IPS DF 19.7 (cell line): ENCODE results near the gene ACACA.

Experiments used
- DNase-seq: peaks from one replicate; pipeline ENCODE4 v3.0.0-alpha.2; 2013; ENCODE audit warnings: low read depth, low spot score

ACACA gene

DNA sequence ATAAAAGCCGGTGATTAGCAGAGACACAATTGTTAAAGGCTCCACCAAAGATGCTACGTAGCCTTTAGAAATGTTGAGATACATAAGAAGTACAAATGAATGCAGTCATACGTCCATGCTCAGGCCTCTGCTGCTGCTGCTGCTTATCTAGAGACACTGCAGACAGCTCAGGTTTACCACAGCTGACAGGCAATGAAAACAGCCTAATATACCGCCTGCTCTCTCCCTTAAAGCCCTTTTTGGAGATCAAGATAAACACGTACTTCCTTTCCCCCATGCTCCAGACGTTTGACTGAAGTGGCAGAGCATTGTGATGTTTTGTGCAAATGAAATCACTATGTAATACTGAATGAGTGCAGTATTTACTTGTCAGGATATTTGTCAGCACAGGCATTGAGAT is 272.6 kb downstream of the ACACA start:
- DNase-seq: no peak

DNA sequence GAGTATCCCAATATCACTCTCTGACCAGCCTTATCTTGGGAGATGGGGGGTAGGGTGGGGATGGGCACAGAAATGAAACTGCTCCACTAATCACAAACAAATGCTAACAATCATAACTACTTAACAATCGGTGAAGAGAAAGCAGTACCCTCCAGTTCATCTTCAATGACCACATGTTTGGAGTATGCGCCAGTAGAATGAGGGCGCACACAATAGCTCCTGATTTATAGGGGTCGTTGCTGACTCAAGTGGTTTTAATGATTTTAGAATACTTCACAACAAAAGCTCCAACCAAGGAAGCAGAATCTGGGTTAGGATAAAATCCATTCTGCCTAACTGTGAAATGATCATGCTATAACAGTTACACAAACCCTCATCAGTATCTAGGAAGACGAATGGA is 273.5 kb downstream of the ACACA start:
- no peak for DNase-seq

DNA sequence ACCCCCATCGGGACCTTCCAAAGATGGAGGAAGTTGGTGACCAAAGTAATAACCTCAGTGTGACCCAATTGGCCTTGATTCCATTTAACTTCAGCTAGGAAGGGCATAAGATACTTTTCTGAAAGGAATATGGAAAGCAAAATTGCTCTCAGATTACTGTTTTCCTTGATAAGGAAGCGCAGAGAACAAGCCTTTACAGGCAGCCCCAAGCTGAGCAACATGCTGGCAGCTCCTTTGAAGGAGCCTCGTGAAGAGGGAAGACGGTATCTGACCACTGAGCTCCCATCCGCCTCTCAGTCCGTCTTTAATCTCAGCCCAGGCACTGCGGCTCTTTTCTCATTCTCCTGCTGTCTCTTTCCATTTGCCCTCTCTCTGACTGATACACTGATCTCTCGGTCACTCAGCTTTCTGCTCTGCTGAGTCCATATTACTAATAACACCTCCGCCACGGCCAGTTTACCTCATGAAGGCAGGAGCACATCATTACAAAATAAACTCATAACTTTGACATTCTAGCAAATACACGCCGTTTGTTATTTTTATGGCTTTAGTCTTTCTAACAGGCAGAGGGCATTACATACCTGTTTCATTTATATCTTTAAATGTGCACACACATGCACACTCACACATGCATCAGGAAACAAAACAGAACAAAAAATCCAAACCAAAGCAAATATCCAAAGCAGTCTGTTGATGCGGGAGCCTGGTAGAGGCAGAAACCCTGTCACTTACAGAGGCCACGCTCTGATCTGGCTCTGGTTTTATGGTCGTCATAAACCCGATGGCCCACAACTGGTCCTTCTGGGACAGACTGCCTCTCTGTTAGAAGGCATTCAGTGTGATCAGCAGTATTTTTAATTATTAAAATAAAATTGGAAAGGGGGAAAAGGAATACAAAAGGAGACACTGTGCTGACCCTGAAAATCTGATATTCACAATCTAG is 274.7 kb downstream of the ACACA start:
- DNase-seq: no peak

DNA sequence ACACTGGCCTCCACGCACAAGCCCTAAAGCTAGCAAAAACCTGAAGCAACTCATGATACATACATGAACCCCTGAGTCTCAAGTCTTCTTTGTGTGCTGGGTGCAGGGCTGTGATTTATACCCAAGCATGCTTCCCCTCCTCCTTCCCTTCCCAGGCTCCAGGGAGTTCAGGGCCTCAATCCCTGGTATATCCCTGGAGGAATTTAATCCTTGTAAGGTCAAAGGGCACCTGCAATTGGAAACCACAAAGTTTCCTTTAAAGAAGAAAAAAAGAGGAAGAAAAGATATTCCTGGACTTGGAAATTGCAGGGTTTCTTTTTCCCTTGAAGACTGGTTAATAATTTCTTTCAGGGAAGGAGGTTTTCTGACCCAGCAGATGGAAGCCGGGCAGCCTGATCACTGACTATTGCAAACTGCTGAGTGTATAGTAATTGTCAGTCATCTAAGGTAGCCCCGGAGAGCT is 275.6 kb downstream of the ACACA start:
- no peak for DNase-seq

DNA sequence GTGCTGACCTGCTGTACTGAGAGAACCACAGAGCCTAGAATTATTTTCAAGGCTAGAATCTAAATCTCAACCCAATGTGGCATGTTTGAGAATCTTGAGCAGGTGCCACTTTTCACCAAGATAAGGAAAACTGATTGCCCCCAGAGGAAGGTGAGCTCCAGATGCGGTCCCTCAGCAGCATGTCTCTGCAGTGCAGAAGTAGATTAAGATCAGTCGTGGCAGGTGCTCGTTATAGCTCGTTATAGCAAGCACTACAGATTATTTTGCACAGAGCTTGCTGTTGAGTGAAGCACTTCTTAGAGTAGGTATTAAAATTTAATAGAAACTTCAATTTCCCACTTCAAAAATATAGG is 281.8 kb downstream of the ACACA start:
- DNase-seq: no peak

DNA sequence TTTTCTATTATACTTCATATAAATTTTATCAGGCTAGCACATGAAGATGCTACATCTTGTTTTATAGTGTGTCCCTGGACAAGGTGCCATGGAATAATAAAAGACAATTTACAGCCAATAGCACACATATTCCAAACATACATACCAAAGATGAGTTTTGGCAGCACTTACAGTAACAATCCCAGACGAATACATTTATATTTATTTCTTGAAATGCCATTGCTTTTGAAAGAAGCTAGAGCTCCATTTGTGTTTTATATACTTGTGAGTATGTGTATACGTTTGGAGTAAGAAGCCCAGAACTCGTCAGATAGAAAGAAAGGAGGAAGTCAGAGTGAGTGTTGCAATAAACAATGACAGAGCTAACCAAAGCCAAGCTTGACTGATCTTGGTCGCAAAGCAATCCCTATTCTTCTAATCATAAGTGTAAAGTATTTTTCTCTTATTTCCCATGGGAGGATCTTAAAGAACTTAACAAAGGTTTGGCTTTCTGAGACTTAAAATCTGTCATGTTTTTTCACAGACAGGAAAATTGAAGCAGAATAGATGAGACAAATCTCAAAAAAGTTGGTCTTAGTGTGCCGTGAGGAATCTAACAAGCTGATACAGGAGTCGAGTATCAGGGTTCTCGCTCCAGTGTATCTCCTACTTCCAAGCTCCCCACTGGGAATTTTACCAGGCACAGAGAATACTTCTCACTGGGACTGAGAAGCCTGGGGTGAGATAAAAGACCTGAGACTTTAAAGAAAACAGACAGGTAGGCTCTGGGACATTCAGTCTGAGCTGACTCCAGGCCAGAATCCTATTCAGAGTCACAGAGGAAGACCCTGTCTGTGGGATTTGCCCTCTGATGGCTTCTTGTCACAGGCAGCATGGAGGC is 282.5 kb downstream of the ACACA start:
- no peak for DNase-seq

DNA sequence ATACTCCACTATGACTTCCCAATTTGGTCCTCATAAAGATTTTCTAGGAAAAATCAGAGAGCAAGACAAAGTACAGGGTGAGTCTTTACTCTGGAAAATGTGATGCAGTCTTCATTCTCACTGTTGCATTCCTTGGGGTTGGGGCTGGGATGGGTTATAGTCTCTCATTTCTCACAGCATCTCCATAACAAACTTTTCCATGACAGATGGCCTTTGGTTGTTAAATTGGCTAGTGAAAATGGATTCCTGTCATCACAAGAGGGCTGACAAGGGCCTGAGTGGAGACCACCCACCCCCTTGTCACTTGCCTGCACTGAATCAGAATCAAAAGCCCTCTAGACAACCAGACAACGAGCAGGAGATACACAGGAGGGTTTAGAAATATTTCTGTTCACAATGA is 283.2 kb downstream of the ACACA start:
- no peak for DNase-seq

DNA sequence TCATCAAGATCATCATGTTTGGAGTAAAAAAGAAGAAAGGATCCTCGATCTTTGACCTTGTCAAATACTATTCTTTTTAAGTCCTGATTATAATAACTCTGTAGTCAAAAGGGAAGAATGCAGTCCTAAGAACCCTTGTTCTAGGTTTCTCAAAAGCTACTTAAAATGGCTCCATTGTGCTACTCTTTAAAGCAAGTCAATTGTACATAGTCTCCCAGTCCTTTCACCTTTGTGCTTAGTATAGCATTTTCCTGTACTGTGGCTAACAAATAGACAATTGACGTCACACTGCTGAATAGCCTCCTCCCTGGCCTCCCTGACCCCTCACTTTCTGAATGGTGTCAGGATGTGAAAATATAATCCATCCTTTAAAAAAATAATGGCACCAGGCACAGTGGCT is 285.0 kb downstream of the ACACA start:
- no peak for DNase-seq

DNA sequence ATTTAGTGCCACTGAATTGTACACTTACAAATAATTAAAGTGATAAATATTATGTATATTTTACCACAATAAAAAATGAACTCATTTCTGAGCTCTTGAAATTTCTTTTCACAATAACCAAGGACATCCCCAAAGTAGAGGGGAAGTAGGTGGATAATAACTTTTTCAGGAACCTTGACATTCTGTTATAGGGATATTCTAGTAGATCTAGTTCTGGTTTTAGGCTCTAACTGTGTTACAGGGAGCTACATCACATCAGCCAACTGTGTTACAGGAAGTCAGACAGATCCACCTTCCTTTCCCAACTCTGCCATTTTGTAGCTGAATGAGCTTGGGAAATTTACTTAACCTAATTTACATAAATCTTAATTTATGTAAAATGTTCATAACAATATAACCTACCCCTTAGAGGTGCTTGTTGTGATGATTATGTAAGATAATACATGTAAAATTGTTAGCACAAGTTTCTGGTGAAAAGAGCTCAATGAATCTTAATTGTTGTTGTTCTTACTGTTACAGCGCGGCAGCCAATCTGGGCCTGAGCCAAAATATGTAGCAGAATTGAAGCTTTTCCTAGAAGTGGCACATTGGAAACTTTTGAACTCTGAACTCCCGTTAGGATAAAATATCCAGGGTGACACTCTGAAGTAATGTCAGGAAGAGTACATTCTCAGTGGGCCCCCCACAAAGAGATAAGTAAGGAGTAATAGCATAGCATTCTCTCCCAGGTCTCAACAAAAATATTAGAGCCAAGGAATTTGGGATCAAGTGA is 288.1 kb downstream of the ACACA start:
- DNase-seq: no peak

DNA sequence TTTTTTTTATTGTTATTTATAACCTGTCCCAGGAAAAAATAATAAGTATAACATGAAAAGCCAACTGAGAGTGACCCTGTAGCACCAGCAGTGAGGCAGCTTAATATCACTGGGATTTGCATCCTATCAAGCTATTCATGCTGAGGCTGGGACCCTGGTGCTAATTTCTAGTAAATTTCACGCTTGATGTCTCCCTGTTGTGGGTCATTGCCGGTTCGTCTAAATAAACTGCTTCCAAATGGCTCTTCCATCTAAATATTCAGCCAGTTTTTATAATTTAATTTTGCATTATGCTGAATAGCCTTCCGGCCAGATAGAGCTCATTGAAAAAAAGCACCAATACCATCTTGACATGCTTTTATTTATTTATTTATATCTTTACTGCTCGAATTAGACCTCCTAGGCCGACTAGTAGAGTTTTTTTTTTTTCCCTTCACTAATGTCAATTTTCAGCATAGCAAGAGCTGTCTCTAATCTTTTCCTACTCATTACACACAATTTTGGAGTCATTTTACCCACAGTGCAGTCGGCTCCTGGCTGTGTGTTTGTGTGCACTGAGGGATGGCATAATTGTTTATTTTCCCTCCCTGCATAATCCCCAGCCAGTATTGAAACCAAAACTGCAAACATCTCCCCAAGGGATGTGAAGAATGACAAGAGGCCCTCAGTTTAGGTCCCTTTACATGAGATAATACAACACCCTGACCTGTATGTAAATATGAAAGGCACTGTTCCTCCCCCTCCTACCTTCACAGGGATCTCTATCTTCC is 289.1 kb downstream of the ACACA start:
- DNase-seq: no peak

DNA sequence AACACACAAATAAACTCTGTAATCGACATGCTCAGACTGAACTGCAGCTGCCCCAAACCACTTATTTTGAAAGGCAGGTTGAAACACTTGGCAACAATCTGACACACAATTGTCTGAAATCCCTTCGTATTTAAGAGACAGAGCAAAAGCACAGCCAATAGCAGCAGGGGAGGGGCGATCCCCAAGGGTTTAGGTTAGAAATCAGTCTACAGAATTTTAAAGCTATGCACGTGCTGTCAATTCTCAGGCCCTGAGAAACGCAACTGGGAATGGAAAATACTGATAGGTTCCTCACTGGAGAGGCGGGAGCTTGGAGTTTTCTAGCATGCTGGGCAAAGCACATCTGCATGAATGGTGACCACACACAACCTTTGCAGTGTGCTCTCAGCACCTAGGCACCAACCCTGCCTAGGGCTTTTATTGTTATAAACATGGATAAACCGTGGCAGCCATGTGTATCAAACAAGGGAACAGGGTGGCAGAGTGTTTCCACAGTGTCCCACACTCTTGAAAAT is 289.9 kb downstream of the ACACA start:
- DNase-seq: no peak

DNA sequence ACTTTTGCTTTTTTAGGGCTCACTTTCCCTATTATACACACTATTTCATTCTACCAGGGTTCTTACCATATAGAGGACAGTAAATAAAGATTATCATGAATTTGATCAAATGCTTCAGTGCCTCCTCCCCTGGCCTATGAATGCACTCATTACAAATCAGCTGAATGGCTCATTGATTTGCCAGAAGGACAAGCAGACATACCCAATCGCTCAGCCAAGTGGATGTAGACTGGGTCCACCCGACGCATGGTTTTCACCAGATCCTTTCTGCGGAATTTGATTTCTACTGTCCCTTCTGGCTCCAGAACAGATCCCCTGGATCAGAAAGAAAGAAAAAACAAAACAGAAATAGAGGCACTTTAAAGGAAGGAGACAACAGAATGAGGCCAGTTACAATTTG is 295.3 kb downstream of the ACACA start:
- no peak for DNase-seq

DNA sequence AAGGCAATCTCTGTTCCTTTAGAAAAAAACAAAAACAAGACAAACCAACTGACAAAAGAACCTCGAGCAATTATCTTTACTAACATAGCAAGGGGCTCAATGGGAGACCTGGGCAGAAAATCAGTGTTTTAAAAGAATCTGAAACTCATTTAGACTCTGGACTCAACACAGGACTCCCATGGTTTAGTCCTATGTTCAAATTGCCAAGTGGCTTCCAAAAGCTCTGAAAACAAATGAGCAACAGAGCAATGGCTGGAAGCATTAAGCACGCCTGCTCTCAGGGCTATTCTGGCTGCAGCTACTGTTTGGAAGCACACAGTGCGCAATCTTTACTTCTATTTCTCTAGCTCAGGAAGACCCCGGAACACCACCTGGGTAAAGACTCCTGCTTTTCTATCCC is 295.9 kb downstream of the ACACA start:
- no peak for DNase-seq

DNA sequence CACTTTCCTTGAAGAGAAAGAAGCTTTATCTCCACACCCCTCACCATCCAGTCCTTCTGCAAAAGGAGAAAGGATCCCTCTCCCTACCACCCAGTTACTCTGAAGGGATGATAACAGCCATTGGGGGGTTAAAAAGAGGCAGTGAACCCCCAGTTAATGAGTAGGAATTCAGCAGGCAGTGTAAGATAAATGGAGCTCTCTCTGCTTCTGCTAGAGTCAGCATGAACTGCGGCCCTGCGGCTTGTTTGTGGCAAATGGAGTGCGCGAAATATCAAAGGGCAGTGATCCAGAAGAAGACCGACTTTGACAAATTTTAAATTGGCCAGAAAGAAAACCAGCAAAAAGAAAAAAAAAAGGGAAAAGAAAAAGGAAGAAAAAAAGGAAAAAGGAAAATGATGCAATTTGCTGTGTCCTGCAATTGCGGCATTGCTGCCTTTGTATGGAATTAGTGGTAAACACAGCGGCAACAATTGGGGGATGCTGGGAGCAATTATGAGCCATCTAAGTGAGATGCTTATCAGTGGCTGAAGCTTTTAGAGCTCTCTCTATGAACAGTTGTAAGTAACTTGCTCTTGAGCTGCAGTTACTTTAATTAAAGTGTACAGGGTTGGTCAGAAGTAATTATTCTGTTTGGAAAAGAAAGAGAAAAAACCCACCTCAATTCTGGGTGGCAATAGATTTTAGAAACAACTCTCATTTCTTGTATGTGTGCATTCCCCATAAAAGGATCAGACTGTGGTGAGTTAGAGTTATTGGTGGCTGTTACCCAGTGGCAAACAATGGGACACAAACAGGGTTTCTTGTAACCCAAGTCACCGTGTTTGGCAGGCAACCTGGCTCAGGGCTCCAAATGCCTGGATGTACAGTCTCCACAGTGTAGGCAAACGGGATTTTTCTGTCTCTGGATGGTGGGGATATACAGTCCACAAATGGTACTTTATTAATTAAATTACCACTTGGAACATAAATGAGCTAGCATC is 296.6 kb downstream of the ACACA start:
- no peak for DNase-seq

DNA sequence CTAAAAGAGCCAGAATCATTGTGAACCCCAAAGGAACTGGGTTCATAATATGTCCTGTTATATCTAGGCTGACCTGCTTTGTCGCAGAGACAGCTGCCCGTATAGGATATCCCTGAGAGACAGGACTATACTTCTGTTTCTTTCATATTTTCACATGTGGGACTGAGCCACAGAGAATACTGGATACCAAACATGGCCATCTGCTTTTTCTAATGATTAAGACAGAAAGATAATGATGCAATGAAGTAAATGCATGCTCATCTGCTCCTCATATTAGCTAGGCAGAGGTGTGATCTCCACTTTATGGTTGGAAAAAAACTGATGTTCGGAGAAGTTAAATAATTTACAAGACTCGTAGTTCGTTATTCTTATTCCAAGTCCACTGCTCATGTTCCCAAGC is 297.5 kb downstream of the ACACA start:
- DNase-seq: no peak

DNA sequence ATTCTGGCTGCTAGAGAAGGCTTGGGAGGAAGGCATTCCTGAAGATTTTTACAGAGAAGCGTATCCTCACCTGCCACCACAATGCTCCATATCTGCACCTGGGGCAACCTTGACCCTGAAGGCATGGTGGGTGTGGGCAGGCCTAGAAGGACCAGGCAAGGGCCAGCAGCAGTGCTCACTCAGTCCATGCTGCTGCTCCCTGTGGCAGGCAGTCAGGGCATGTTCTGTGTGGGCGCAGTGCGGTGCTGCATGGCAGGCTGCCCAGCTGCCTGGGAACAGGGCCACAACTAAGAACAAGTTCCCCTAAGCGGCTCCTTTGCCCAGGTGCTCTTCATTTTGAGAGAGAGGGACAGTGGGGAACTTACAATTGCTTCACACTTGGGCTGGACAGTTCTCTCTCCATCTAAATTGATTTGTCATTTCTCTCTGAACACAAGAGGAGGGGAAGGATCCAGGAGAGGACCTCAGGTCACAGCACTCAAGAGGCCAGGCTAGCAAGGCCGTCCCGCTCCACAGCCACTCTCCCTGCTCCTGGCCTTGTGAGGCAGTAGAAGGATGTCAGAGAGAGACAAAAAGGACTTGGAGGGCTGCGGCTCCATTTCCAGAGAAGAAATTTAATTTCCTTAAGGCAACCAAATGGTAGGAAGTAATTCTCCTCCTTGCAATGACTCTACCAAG is 299.1 kb downstream of the ACACA start:
- no peak for DNase-seq

DNA sequence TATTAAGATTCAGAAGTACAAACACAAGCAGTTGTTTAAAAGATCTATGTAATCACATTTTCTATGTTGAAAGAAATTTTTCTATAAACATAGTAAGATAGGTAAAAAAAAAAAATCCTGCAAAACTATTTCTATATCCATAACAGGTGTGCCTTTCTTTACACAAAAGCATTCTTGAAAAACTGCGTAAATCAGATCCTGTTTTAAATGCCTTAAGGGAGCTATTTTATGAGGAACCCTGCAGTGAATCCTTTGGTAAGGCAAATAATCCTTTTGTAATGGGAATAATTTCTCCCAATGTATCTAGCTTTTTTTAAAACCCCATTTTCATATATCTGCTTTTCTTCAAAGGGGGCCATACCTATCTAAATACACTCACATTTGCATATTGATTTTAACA is 300.6 kb downstream of the ACACA start:
- DNase-seq: no peak

DNA sequence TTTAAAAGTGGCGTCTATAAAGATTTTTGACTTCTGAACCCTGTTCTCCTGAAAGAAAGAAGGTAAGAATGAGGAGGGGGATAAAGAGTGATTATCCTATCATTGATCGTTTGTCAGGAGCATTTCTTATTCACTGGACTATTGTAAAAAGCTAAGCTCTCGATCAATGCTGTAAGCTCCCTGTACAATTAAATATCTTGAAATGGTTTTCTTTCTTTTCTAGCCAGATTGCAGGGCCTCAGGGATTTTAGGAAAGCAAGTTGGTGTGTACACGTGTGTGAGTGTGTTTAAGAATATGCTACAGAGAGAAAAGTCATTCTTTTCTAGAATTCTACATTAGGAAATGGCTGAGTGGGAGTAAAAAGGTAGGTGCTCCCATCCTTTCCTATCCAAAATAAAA is 303.4 kb downstream of the ACACA start:
- DNase-seq: no peak

DNA sequence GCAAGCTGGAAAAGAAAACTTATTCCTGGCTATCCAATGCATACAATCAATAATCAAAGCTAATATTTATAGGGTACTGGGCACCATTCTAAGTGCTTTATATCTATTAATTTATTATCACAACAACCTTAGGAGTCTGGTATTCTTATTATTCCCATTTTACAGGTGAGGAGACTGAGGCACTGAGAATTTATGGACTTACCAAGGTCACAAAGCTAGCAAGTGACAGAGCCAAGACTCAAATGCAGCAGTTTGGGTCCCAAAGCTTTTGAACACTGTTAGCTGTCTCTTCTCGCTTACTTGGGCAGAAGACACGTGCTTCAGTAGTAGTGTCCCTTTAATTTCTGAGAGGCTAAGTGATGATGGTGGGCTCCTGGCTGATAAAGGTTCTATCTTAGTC is 305.3 kb downstream of the ACACA start:
- DNase-seq: no peak
